ENCODE measurements around the gene RNF125.
A peak's percentile ranks its signal among the peaks of the same experiment; 100 is the strongest.
"Not testable (repeated sequence)": the region's sequence is repeated elsewhere in the genome, so short reads cannot be mapped to it uniquely, and the experiment has no call there.

RNF125 gene

DNA sequence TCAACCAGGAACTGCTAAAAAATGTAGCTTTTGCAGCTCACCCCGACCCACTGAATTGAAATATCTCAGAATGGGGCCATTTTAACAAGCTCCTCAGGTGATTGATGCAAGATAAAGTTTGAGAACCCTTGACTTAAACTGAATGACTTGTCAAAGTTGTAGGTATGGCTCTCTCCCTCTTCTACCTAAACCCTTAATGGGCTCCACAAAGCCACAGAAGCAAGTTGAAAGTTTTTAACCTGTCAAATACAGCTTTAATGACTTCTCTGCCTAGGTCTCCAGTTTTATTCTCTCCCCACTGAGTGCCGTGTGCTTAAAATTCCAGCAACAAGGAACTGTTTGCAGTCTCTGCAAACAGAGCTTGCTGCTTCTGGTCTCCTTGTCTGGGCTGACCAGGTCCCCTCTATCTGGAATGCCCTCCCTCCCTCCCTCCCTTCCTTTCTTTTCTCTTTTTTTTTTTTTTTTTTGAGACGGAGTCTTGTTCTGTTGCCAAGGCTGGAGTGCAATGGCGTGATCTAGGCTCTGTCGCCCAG lies 19.7 kb upstream of the RNF125 start:
- DNase-seq (ENCODE audit: low spot score) = no peak
- in situ Hi-C loops (cut with MboI; ENCODE audit: low sequenced_read_pairs, unreplicated experiment) = no loop called here
- TF ChIP-seq, protein P1, sequence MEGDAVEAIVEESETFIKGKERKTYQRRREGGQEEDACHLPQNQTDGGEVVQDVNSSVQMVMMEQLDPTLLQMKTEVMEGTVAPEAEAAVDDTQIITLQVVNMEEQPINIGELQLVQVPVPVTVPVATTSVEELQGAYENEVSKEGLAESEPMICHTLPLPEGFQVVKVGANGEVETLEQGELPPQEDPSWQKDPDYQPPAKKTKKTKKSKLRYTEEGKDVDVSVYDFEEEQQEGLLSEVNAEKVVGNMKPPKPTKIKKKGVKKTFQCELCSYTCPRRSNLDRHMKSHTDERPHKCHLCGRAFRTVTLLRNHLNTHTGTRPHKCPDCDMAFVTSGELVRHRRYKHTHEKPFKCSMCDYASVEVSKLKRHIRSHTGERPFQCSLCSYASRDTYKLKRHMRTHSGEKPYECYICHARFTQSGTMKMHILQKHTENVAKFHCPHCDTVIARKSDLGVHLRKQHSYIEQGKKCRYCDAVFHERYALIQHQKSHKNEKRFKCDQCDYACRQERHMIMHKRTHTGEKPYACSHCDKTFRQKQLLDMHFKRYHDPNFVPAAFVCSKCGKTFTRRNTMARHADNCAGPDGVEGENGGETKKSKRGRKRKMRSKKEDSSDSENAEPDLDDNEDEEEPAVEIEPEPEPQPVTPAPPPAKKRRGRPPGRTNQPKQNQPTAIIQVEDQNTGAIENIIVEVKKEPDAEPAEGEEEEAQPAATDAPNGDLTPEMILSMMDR (IDR thresholded peaks at IDR 0.05; ENCODE audit: borderline replicate concordance, control extremely low read depth, extremely low read depth, insufficient read depth, missing control alignments) = no peak

DNA sequence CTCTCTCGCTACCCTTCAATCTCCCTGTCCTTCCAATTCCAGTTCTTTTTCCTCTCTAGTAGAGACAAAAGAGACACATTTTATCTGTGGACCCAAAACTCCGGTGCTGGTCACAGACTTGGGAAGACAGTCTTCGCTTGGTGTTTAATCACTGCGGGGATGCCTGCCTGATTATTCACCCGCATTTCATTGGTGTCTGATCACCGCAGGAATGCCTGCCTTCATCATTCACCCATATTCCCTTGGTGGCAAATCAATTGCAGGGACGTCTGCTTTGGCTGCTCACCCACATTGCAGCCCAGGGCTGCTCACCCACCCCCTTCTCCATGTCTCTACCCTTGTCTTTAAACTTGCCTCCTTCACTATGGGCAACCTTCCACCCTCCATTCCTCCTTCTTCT lies 17.5 kb upstream of the RNF125 start:
- DNase-seq (ENCODE audit: low spot score); in situ Hi-C loops (cut with MboI; ENCODE audit: low sequenced_read_pairs, unreplicated experiment): not testable (repeated sequence)

DNA sequence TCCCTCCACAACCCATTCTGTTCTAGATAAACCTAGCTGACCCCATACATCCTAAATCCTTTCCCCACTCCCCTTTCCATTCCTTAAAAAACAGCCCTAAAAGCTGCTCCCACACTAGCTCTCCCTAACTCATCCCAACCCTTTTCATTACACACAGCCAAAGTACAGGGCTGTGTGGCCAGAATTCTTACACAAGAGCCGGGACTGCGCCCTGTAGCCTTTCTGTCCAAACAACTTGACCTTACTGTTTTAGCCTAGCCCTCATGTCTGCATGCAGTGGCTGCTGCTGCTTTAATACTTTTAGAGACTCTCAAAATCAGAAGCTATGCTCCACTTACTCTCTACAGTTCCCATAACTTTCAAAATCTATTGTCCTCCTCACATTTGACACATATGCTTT lies 14.8 kb upstream of the RNF125 start:
- DNase-seq (ENCODE audit: low spot score); in situ Hi-C loops (cut with MboI; ENCODE audit: low sequenced_read_pairs, unreplicated experiment): not testable (repeated sequence)

DNA sequence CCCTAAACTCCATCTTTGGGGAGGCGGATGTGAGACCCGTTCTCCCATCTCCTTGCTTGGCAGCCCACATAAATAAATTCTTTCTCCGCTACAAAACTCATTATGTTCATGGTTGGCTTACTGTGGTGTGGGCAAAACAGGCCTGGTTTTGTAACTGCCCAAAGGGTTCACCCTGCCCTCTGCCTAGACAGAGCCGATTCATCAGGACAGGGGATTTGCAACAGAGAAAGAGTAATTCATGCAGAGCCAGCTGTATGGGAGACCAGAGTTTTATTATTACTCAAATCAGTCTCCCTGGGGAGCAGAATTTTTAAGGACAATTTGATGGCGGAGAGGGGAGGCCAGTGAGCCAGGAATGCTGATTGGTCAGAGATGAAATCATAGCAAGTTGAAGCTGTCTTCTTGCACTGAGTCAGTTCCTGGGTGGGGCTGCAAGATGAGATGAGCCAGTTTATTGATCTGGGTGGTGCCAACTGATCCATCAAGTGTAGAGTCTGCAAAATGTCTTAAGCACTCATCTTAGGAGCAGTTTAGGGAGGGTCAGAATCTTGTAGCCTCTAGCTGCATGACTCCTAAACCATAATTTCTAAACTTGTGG lies 8.4 kb upstream of the RNF125 start:
- in situ Hi-C loops (cut with MboI; ENCODE audit: low sequenced_read_pairs, unreplicated experiment) = no loop called here
- DNase-seq (ENCODE audit: low spot score) = no peak
- TF ChIP-seq, protein P1 (IDR thresholded peaks at IDR 0.05; ENCODE audit: borderline replicate concordance, control extremely low read depth, extremely low read depth, insufficient read depth, missing control alignments) = no peak

DNA sequence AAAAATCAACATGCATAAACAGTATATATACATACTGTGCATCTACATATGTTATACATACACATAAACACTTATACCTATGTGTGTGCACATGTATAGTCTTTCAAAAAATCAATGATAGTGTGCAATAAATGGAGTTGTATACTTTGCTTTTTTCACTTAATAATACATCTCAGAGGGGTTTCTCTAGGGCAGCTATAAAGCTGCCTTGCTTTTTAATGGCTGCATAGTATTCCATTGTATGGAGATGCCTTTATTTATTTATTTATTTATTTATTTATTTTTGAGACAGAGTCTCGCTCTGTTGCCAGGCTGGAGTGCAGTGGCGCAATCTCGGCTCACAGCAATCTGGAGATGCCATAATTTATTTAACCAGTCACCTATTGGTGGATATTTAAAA lies 7.4 kb upstream of the RNF125 start:
- in situ Hi-C loops (cut with MboI; ENCODE audit: low sequenced_read_pairs, unreplicated experiment) = no loop called here
- TF ChIP-seq, protein P1 (IDR thresholded peaks at IDR 0.05; ENCODE audit: borderline replicate concordance, control extremely low read depth, extremely low read depth, insufficient read depth, missing control alignments) = no peak
- no peak for DNase-seq (ENCODE audit: low spot score)

DNA sequence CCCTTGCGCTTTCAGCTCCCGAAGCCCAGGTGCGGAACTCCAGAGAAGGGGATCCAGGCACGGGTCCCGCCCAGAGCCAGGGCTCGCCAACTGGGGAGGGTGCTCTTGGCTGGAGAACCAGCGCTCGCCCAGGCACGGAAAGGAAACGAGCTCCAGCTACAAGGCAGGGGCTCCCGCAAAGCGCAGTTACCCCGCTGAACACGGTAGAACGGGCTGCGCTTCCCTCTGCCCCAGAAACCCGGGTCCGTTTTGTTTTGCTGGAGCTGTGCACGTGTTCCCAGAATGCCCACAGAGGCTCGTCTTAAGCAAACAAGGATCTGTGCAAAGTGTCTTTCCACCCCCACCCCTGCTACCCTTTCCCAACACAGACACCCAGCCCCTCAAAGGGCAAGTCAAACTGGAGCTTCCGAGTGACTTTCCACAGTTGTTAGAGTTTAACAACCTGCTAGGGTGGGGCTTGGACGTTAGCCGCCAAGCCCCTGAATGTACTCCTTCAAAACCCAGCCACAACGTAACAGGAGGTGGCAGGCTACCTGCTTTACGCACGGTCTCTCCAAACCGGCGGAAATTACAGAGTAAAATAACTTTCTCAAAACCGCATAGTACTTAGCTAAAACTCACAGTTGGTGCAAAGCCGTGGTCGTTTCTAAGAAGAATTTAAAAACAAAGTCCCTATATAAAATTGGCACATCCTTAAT lies 775 bp downstream of the RNF125 start:
- DNase-seq (ENCODE audit: low spot score) = peak; percentile 60
- in situ Hi-C loops (cut with MboI; ENCODE audit: low sequenced_read_pairs, unreplicated experiment) = no loop called here
- TF ChIP-seq, protein P1 (IDR thresholded peaks at IDR 0.05; ENCODE audit: borderline replicate concordance, control extremely low read depth, extremely low read depth, insufficient read depth, missing control alignments) = no peak

DNA sequence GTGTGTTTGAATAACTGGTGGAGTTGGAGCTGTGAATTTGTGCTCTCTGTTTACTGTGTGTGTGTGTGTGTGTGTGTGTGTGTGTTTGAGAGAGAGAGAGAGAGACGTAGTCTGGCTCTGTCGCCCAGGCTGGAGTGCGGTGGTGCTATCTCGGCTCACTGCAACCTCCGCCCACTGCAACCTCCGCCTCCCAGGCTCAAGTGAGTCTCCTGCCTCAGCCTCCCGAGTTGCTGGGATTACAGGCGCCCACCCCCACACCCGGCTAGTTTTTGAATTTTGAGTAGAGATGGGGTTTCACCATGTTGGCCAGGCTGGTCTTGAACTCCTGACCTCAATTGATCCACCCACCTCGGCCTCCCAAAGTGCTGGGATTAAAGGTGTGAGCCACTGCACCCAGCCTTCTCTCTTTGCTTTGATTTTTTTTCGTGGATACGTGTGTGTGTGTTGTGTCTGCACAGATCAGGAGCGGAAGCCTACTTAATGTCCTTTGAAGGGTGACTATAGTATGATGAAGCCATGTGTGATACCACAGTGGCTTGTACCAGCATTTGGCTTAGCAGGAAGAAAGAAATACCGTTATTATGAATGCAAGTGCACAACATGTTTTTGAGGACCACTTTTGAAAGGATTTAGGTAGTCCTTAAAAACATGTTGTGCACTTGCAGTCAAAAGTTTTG lies 1.5 kb downstream of the RNF125 start:
- DNase-seq (ENCODE audit: low spot score); in situ Hi-C loops (cut with MboI; ENCODE audit: low sequenced_read_pairs, unreplicated experiment): not testable (repeated sequence)
